ENCODE data around the gene AFF3. TPM values are rescaled to one million over a fixed set of nuclear protein-coding genes. Genes with fewer than 3 reads are reported as not detected.

Gene AFF3
- total RNA-seq, 4 donors from 2014 or later = 8.5 to 77.2 (median 27.1) TPM

DNA sequence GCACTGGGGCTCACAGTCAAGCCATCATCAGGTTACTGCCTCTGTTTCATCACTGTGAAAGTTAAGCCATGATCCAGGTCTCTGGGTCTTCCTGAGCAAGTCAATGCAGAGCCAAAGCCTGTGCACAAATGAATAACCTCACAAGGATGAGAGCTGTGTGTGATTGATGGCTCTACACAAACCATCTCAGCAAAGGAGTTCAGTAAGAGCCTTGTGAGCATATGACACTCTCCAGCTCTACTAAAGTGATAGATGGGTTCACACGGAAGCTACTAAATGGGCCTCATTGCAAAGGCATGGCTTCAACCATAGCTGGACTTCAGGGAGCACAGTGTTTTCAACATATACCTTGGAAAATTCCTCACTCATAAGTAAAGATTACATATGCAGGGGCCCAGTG lies 101.5 kb downstream of the AFF3 start:
- no peak overlapping the region for H3K4me3 ChIP-seq
- H3K36me3 ChIP-seq = no peaks in the 10 kb centered on the region
- H3K27me3 ChIP-seq = no peaks in the 10 kb centered on the region
- H3K4me1 ChIP-seq = no peaks in the 10 kb centered on the region
- no peak overlapping the region for H3K27ac ChIP-seq
- TF ChIP-seq, protein P1, sequence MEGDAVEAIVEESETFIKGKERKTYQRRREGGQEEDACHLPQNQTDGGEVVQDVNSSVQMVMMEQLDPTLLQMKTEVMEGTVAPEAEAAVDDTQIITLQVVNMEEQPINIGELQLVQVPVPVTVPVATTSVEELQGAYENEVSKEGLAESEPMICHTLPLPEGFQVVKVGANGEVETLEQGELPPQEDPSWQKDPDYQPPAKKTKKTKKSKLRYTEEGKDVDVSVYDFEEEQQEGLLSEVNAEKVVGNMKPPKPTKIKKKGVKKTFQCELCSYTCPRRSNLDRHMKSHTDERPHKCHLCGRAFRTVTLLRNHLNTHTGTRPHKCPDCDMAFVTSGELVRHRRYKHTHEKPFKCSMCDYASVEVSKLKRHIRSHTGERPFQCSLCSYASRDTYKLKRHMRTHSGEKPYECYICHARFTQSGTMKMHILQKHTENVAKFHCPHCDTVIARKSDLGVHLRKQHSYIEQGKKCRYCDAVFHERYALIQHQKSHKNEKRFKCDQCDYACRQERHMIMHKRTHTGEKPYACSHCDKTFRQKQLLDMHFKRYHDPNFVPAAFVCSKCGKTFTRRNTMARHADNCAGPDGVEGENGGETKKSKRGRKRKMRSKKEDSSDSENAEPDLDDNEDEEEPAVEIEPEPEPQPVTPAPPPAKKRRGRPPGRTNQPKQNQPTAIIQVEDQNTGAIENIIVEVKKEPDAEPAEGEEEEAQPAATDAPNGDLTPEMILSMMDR (IDR thresholded peaks at IDR 0.05) = no peak
- no peak for TF ChIP-seq POLR2A (IDR thresholded peaks at IDR 0.05)
- intact Hi-C loops (cut with DNase I; ENCODE audit: low total_unique reads) = no loop called here
- DNase-seq = no peak
- no peaks in the 10 kb centered on the region for H3K9me3 ChIP-seq

DNA sequence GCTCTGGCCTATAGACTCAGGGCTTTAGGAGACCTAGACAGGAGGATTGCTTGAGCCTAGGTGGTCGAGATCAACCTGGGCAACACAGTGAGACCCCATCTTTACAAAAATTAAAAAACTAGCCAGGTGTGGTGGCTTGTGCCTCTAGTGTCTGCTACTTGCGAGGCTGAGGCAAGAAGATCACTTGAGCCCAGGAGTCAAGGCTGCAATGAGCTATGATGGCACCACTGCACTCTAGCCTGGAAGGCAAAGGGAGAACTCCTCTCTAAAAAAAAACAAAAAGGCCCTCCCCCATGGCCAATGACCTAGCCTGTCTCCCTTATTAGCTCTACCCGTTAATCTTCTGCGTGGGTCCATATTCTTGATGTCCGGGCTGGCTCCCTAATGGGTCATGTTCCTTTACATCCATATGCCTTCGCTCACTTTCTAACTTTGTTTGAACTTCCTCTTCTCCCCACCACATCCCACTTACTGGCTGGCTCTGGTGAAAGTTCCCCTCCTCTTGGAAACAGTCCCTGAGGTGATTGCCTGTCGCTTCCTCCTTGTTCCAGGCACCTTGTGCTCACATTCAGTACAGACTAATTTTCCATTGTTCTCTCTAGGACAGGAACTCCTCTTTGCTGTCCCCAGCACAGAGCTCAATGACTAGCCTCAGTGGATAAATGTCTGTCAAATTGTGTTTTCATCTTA lies 103.0 kb downstream of the AFF3 start:
- intact Hi-C loops (cut with DNase I; ENCODE audit: low total_unique reads) = no loop called here
- no peaks in the 10 kb centered on the region for H3K36me3 ChIP-seq
- no peaks in the 10 kb centered on the region for H3K4me1 ChIP-seq
- no peaks in the 10 kb centered on the region for H3K9me3 ChIP-seq
- no peaks in the 10 kb centered on the region for H3K27me3 ChIP-seq
- TF ChIP-seq POLR2A (IDR thresholded peaks at IDR 0.05) = no peak
- TF ChIP-seq, protein P1 (IDR thresholded peaks at IDR 0.05) = no peak
- H3K27ac ChIP-seq = no peak overlapping the region
- H3K4me3 ChIP-seq = no peak overlapping the region
- no peak for DNase-seq

GRCh38 chr2:100038011-100038410 lies 104.4 kb downstream of the AFF3 start:
- no peaks in the 10 kb centered on the region for H3K36me3 ChIP-seq
- H3K9me3 ChIP-seq = no peaks in the 10 kb centered on the region
- no peak overlapping the region for H3K4me3 ChIP-seq
- no peaks in the 10 kb centered on the region for H3K27me3 ChIP-seq
- no peak for DNase-seq
- no peak overlapping the region for H3K27ac ChIP-seq
- H3K4me1 ChIP-seq = no peaks in the 10 kb centered on the region
- intact Hi-C loops (cut with DNase I; ENCODE audit: low total_unique reads) = no loop called here
- TF ChIP-seq POLR2A (IDR thresholded peaks at IDR 0.05) = no peak
- TF ChIP-seq, protein P1 (IDR thresholded peaks at IDR 0.05) = no peak

DNA sequence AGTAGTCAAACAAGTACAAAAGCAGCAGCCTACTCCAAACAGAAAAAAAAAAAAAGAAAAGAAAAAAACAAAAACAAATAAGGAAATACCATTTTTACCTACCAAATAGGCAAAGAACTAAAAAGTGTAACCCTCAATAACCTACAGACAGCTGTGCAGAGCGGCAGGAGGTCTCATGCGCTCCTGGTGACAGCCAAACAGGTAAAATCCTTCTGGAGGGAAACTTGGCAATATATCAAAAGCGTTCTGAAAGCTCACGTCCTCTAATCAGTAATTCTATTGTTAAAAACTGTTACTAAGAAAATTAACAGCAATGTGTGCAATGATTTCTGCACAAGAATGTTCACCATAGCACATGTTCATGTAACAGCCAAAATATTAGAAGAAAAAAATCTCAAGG lies 105.6 kb downstream of the AFF3 start:
- TF ChIP-seq POLR2A (IDR thresholded peaks at IDR 0.05) = no peak
- TF ChIP-seq, protein P1 (IDR thresholded peaks at IDR 0.05) = no peak
- no peaks in the 10 kb centered on the region for H3K27me3 ChIP-seq
- no peak overlapping the region for H3K27ac ChIP-seq
- no peak overlapping the region for H3K4me3 ChIP-seq
- H3K4me1 ChIP-seq = no peaks in the 10 kb centered on the region
- intact Hi-C loops (cut with DNase I; ENCODE audit: low total_unique reads) = no loop called here
- no peaks in the 10 kb centered on the region for H3K36me3 ChIP-seq
- no peaks in the 10 kb centered on the region for H3K9me3 ChIP-seq
- no peak for DNase-seq

DNA sequence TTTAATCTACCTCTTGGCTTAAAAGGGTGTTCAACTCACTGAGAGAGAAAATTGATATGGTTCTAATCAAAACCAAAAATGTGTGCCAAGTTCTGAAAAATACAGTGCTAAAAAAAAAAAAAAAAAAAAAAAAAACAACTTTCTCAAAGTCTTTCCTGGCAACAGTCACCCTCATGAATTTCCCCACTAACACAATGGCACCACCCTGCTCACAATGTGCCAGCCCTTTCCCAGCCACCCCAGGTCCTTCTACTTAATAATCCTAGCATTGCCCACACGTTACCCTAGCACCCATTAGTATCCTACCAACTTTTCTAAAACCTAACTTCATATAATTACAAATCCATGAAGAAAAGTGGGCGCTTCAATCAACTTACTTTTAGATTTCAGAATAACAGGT lies 106.4 kb downstream of the AFF3 start:
- Histone ChIP-seq H3K9me3 (no peaks in the 10 kb centered on the region), H3K36me3 (no peaks in the 10 kb centered on the region), H3K4me1 (no peaks in the 10 kb centered on the region), H3K4me3 (no peak overlapping the region), H3K27me3 (no peaks in the 10 kb centered on the region), H3K27ac (no peak overlapping the region)
- TF ChIP-seq POLR2A (IDR thresholded peaks at IDR 0.05) = no peak
- TF ChIP-seq, protein P1 (IDR thresholded peaks at IDR 0.05) = no peak
- DNase-seq = no peak
- intact Hi-C loops (cut with DNase I; ENCODE audit: low total_unique reads) = no loop called here

All from uterus (tissue), 4 donors.